ENCODE results near the gene SHB.
"Not testable (repeated sequence)": the region's sequence is repeated elsewhere in the genome, so short reads cannot be mapped to it uniquely, and the experiment has no call there.

Gene SHB

GRCh38 chr9:37913480-37914153 is 155.4 kb downstream of the SHB start:
- Histone ChIP-seq H3K9me3 (no peaks in the 10 kb centered on the region), H3K4me3 (no peak overlapping the region), H3K36me3 (replicated peaks) (peaks cover 4% of the 10 kb centered on the region), H3K27me3 (ENCODE audit: low read depth) (no peaks in the 10 kb centered on the region), H3K4me1 (peaks cover 3% of the 10 kb centered on the region)
- in situ Hi-C loops (cut with MboI; ENCODE audit: low sequenced_read_pairs) = loop anchor here (5.0 to 25.0 kb wide), 4 partner anchors 159 to 774 kb away; no protein-coding TSS in a partner anchor
- peak; percentile 73 to 91 for DNase-seq (ENCODE audit: low spot score in 2 of 2)

- in situ Hi-C loops (cut with MboI; ENCODE audit: low sequenced_read_pairs) = loop anchor here (5.0 to 25.0 kb wide), 4 partner anchors 161 to 776 kb away; no protein-coding TSS in a partner anchor
- Histone ChIP-seq H3K9me3 (no peaks in the 10 kb centered on the region), H3K4me3 (no peak overlapping the region)
Measured at GRCh38 chr9:37911271-37911681, 157.8 kb downstream of the SHB start.

GRCh38 chr9:37910271-37910670 is 158.8 kb downstream of the SHB start:
- in situ Hi-C loops (cut with MboI; ENCODE audit: low sequenced_read_pairs) = loop anchor here (5.0 to 25.0 kb wide), 4 partner anchors 162 to 777 kb away; no protein-coding TSS in a partner anchor
- peak in 1 of 2 experiments; percentile 2 for DNase-seq (ENCODE audit: low spot score in 2 of 2)
- H3K9me3 ChIP-seq = no peaks in the 10 kb centered on the region
- H3K36me3 ChIP-seq (replicated peaks) = no peaks in the 10 kb centered on the region
- H3K4me3 ChIP-seq = no peak overlapping the region
- peaks cover 2% of the 10 kb centered on the region; the same call in 1 of the 2 replicates for H3K4me1 ChIP-seq
- H3K27me3 ChIP-seq (ENCODE audit: low read depth) = no peaks in the 10 kb centered on the region

More at GRCh38 chr9:37911271-37911681, 157.8 kb downstream of the SHB start:
- Histone ChIP-seq H3K36me3 (replicated peaks) (no peaks in the 10 kb centered on the region), H3K27me3 (ENCODE audit: low read depth) (no peaks in the 10 kb centered on the region), H3K4me1 (0 out of 2 replicates have a peak, but pooled peaks cover 2% of the 10 kb centered on the region)
- DNase-seq (ENCODE audit: low spot score in 2 of 2) = no peak

- in situ Hi-C loops (cut with MboI; ENCODE audit: low sequenced_read_pairs) = loop anchor here (5.0 to 25.0 kb wide), 5 partner anchors 162 to 777 kb away; partner anchors contain the start of gene POLR1E
- H3K36me3 ChIP-seq (replicated peaks); H3K4me3 ChIP-seq; H3K9me3 ChIP-seq; H3K27me3 ChIP-seq (ENCODE audit: low read depth); H3K4me1 ChIP-seq: not testable (repeated sequence)
- peak in 1 of 2 experiments; percentile 1 for DNase-seq (ENCODE audit: low spot score in 2 of 2)
Measured at GRCh38 chr9:37909836-37910235, 159.2 kb downstream of the SHB start.

- Histone ChIP-seq H3K4me3 (no peak overlapping the region), H3K27me3 (ENCODE audit: low read depth) (no peaks in the 10 kb centered on the region), H3K9me3 (no peaks in the 10 kb centered on the region), H3K36me3 (replicated peaks) (no peaks in the 10 kb centered on the region), H3K4me1 (peaks cover 6% of the 10 kb centered on the region)
- peak in 1 of 2 experiments; percentile 3 for DNase-seq (ENCODE audit: low spot score in 2 of 2)
- in situ Hi-C loops (cut with MboI; ENCODE audit: low sequenced_read_pairs) = loop anchor here (10.0 to 25.0 kb wide), 2 partner anchors 425 to 778 kb away; partner anchors contain the start of gene POLR1E
Measured at GRCh38 chr9:37909326-37909725, 159.7 kb downstream of the SHB start.

GRCh38 chr9:37908698-37909186 is 160.3 kb downstream of the SHB start:
- in situ Hi-C loops (cut with MboI; ENCODE audit: low sequenced_read_pairs) = loop anchor here (10.0 to 25.0 kb wide), 2 partner anchors 424 to 779 kb away; partner anchors contain the start of gene POLR1E
- Histone ChIP-seq H3K27me3 (ENCODE audit: low read depth) (no peaks in the 10 kb centered on the region), H3K4me1 (peaks cover 4% of the 10 kb centered on the region), H3K4me3 (no peak overlapping the region), H3K36me3 (replicated peaks) (no peaks in the 10 kb centered on the region), H3K9me3 (no peaks in the 10 kb centered on the region)
- peak in 1 of 2 experiments; percentile 5 for DNase-seq (ENCODE audit: low spot score in 2 of 2)

- in situ Hi-C loops (cut with MboI; ENCODE audit: low sequenced_read_pairs) = loop anchor here (10.0 to 25.0 kb wide), 2 partner anchors 423 to 779 kb away; partner anchors contain the start of gene POLR1E
- Histone ChIP-seq H3K36me3 (replicated peaks) (no peaks in the 10 kb centered on the region), H3K4me3 (no peak overlapping the region), H3K27me3 (ENCODE audit: low read depth) (no peaks in the 10 kb centered on the region), H3K4me1 (peaks cover 4% of the 10 kb centered on the region), H3K9me3 (no peaks in the 10 kb centered on the region)
- no peak for DNase-seq (ENCODE audit: low spot score in 2 of 2)
Measured at GRCh38 chr9:37908283-37908682, 160.7 kb downstream of the SHB start.

- DNase-seq (ENCODE audit: low spot score in 2 of 2) = peak in 1 of 2 experiments; percentile 6
- no peaks in the 10 kb centered on the region for H3K9me3 ChIP-seq
- in situ Hi-C loops (cut with MboI; ENCODE audit: low sequenced_read_pairs) = loop anchor here (10.0 to 25.0 kb wide), 2 partner anchors 422 to 781 kb away; partner anchors contain the start of gene POLR1E
Measured at GRCh38 chr9:37906312-37907239, 162.5 kb downstream of the SHB start.

GRCh38 chr9:37905776-37906175 is 163.3 kb downstream of the SHB start:
- Histone ChIP-seq H3K9me3 (no peaks in the 10 kb centered on the region), H3K27me3 (ENCODE audit: low read depth) (no peaks in the 10 kb centered on the region), H3K4me3 (no peak overlapping the region), H3K36me3 (replicated peaks) (no peaks in the 10 kb centered on the region; the same call in 1 of the 2 replicates), H3K4me1 (peaks cover 10% of the 10 kb centered on the region)
- DNase-seq (ENCODE audit: low spot score in 2 of 2) = peak in 1 of 2 experiments; percentile 5
- in situ Hi-C loops (cut with MboI; ENCODE audit: low sequenced_read_pairs) = loop anchor here (10.0 to 25.0 kb wide), 2 partner anchors 421 to 782 kb away; partner anchors contain the start of gene POLR1E

More at GRCh38 chr9:37906312-37907239, 162.5 kb downstream of the SHB start:
- Histone ChIP-seq H3K27me3 (ENCODE audit: low read depth) (no peaks in the 10 kb centered on the region), H3K4me3 (no peak overlapping the region), H3K36me3 (replicated peaks) (no peaks in the 10 kb centered on the region), H3K4me1 (peaks cover 10% of the 10 kb centered on the region)

- Histone ChIP-seq H3K27me3 (ENCODE audit: low read depth) (no peaks in the 10 kb centered on the region), H3K9me3 (no peaks in the 10 kb centered on the region), H3K36me3 (replicated peaks) (no peaks in the 10 kb centered on the region; the same call in 1 of the 2 replicates), H3K4me3 (no peak overlapping the region), H3K4me1 (peaks cover 10% of the 10 kb centered on the region)
- no peak for DNase-seq (ENCODE audit: low spot score in 2 of 2)
- in situ Hi-C loops (cut with MboI; ENCODE audit: low sequenced_read_pairs) = loop anchor here (10.0 to 25.0 kb wide), 2 partner anchors 420 to 782 kb away; partner anchors contain the start of gene POLR1E
Measured at GRCh38 chr9:37905131-37905505, 163.9 kb downstream of the SHB start.

- no peaks in the 10 kb centered on the region; the same call in 1 of the 2 replicates for H3K36me3 ChIP-seq (replicated peaks)
- no peaks in the 10 kb centered on the region for H3K27me3 ChIP-seq (ENCODE audit: low read depth)
- DNase-seq (ENCODE audit: low spot score in 2 of 2) = no peak
- peak overlapping the region; percentile 78 for H3K4me3 ChIP-seq
- no peaks in the 10 kb centered on the region for H3K9me3 ChIP-seq
- peaks cover 10% of the 10 kb centered on the region for H3K4me1 ChIP-seq
- in situ Hi-C loops (cut with MboI; ENCODE audit: low sequenced_read_pairs) = loop anchor here (10.0 to 25.0 kb wide), 2 partner anchors 420 to 783 kb away; partner anchors contain the start of gene POLR1E
Measured at GRCh38 chr9:37904445-37905130, 164.4 kb downstream of the SHB start.

GRCh38 chr9:37903647-37904444 is 165.2 kb downstream of the SHB start, which contains the start of gene SLC25A51:
SLC25A51 (minus strand) TSS chr9:37904127; CDS start chr9:37888550, 15,577 bp downstream.
- H3K27me3 ChIP-seq (ENCODE audit: low read depth) = no peaks in the 10 kb centered on the region
- H3K36me3 ChIP-seq (replicated peaks) = peaks cover 6% of the 10 kb centered on the region
- in situ Hi-C loops (cut with MboI; ENCODE audit: low sequenced_read_pairs) = loop anchor here (10.0 to 25.0 kb wide), 2 partner anchors 419 to 783 kb away; partner anchors contain the start of gene POLR1E
- H3K9me3 ChIP-seq = no peaks in the 10 kb centered on the region
- peak; percentile 70 to 95 for DNase-seq (ENCODE audit: low spot score in 2 of 2)
- peaks cover 10% of the 10 kb centered on the region for H3K4me1 ChIP-seq
- peak within 1 kb of the TSS; percentile 78 for H3K4me3 ChIP-seq
